ENCODE measurements around the gene FFAR3. TPM values are rescaled to one million over a fixed set of nuclear protein-coding genes. Genes with fewer than 3 reads are reported as not detected.

Gene FFAR3
- total RNA-seq, 1 donor from 2014 or later, result 0.16 TPM

- Mint-ChIP-seq H3K4me3 (no peak overlapping the region), H3K9me3 (no peaks in the 10 kb centered on the region), H3K27me3 (peaks cover 11% of the 10 kb centered on the region), H3K27ac (no peak overlapping the region), H3K4me1 (peaks cover 5% of the 10 kb centered on the region), H3K36me3 (ENCODE audit: low read depth) (no peaks in the 10 kb centered on the region)
- DNase-seq (no peak), ATAC-seq (ENCODE audit: low read depth) (no peak)
- intact Hi-C loops (cut with micrococcal nuclease), result no loop called here
- TF ChIP-seq CTCF (IDR thresholded peaks at IDR 0.05), result no peak
- ChIA-PET POLR2A (no interaction called here), CTCF (no interaction called here)
Observed at GRCh38 chr19:35360880-35361420, 2.7 kb downstream of the FFAR3 start.

- ATAC-seq (ENCODE audit: low read depth), result no peak
- no peaks in the 10 kb centered on the region for H3K9me3 Mint-ChIP-seq
- no peak for DNase-seq
- H3K27me3 Mint-ChIP-seq, result peaks cover 11% of the 10 kb centered on the region
- TF ChIP-seq CTCF (IDR thresholded peaks at IDR 0.05), result no peak
- H3K36me3 Mint-ChIP-seq (ENCODE audit: low read depth), result no peaks in the 10 kb centered on the region
- no peak overlapping the region for H3K27ac Mint-ChIP-seq
- ChIA-PET CTCF (no interaction called here), POLR2A (no interaction called here)
- intact Hi-C loops (cut with micrococcal nuclease), result no loop called here
- H3K4me1 Mint-ChIP-seq, result peaks cover 5% of the 10 kb centered on the region
- H3K4me3 Mint-ChIP-seq, result no peak overlapping the region
Observed at GRCh38 chr19:35362261-35363000, 4.2 kb downstream of the FFAR3 start.

GRCh38 chr19:35363001-35363590, 4.8 kb downstream of the FFAR3 start:
- ChIA-PET POLR2A (interaction anchor here (1.3 kb wide), 1 partner anchor 15 kb away, joined by 3 read pairs; the partner anchor contains the start of gene FFAR1), CTCF (no interaction called here)
- no peak for TF ChIP-seq CTCF (IDR thresholded peaks at IDR 0.05)
- no peaks in the 10 kb centered on the region for H3K36me3 Mint-ChIP-seq (ENCODE audit: low read depth)
- no peaks in the 10 kb centered on the region for H3K9me3 Mint-ChIP-seq
- no peak overlapping the region for H3K4me3 Mint-ChIP-seq
- ATAC-seq (ENCODE audit: low read depth), result no peak
- H3K27ac Mint-ChIP-seq, result no peak overlapping the region
- H3K27me3 Mint-ChIP-seq, result peaks cover 8% of the 10 kb centered on the region
- peaks cover 3% of the 10 kb centered on the region for H3K4me1 Mint-ChIP-seq
- no peak for DNase-seq
- intact Hi-C loops (cut with micrococcal nuclease), result no loop called here

- intact Hi-C loops (cut with micrococcal nuclease), result no loop called here
- Mint-ChIP-seq H3K4me3 (no peak overlapping the region), H3K4me1 (no peaks in the 10 kb centered on the region), H3K27me3 (peaks cover 5% of the 10 kb centered on the region), H3K9me3 (no peaks in the 10 kb centered on the region), H3K36me3 (ENCODE audit: low read depth) (no peaks in the 10 kb centered on the region), H3K27ac (no peak overlapping the region)
- ATAC-seq (ENCODE audit: low read depth) (no peak), DNase-seq (no peak)
- CTCF ChIA-PET, result no interaction called here
- no peak for TF ChIP-seq CTCF (IDR thresholded peaks at IDR 0.05)
- POLR2A ChIA-PET, result interaction anchor here (1.3 kb wide), 1 partner anchor 16 kb away, joined by 3 read pairs; the partner anchor contains the start of gene FFAR1
Observed at GRCh38 chr19:35363711-35364425, 5.6 kb downstream of the FFAR3 start.

- POLR2A ChIA-PET, result no interaction called here
- Mint-ChIP-seq H3K27ac (no peak overlapping the region), H3K36me3 (ENCODE audit: low read depth) (no peaks in the 10 kb centered on the region), H3K4me3 (no peak overlapping the region), H3K9me3 (peaks cover 2% of the 10 kb centered on the region), H3K4me1 (no peaks in the 10 kb centered on the region), H3K27me3 (peaks cover 5% of the 10 kb centered on the region)
- ATAC-seq (ENCODE audit: low read depth) (no peak), DNase-seq (no peak)
- CTCF ChIA-PET, result no interaction called here
- no peak for TF ChIP-seq CTCF (IDR thresholded peaks at IDR 0.05)
- intact Hi-C loops (cut with micrococcal nuclease), result no loop called here
Observed at GRCh38 chr19:35365303-35365702, 7.0 kb downstream of the FFAR3 start.
